ENCODE measurements around the gene GALNT1. TPM values are rescaled to one million over a fixed set of nuclear protein-coding genes. Genes with fewer than 3 reads are reported as not detected.

The GALNT1 gene
- total RNA-seq, 1 experiment from 2014 or later = 77.9 TPM

GRCh38 chr18:35597758-35598157 lies 16.2 kb downstream of the GALNT1 start:
- Histone ChIP-seq H3T11ph (ENCODE audit: low read length) (no peak overlapping the region), H3K79me2 (ENCODE audit: insufficient read depth, low read length) (peaks cover 16% of the 10 kb centered on the region; the same call in 1 of the 2 replicates)
- peaks cover 28 to 30% of the 10 kb centered on the region in 2 experiments for H3K9me3 Mint-ChIP-seq

More at GRCh38 chr18:35597758-35598157, 16.2 kb downstream of the GALNT1 start:
- H3K4me1 ChIP-seq (ENCODE audit: insufficient read depth, low read length) = 0 out of 2 replicates have a peak, but pooled peaks cover 2% of the 10 kb centered on the region
- Mint-ChIP-seq H3K4me3 (no peak overlapping the region), H3K36me3 (ENCODE audit: insufficient read depth in 1 of 3, low read depth in 3 of 3) (peaks cover 7 to 31% (median 30%) of the 10 kb centered on the region in 3 experiments), H3K27ac (no peak overlapping the region), H3K27me3 (ENCODE audit: low read depth) (no peaks in the 10 kb centered on the region), H3K4me1 (peaks cover 13 to 14% of the 10 kb centered on the region in 2 experiments)
- no peak overlapping the region for H2BK20ac ChIP-seq (ENCODE audit: low read depth, low read length, poor library complexity, severe bottlenecking)
- H3K23me2 ChIP-seq (ENCODE audit: insufficient read length, low read depth, low read length, poor library complexity, severe bottlenecking) = no peaks in the 10 kb centered on the region
- H4K91ac ChIP-seq (ENCODE audit: insufficient read length, low read depth, low read length) = no peak overlapping the region
- H3K9ac ChIP-seq (ENCODE audit: extremely low read depth, insufficient read length, low read length) = no peak overlapping the region
- H3K9me3 ChIP-seq (ENCODE audit: control insufficient read depth, low read depth, low read length) = no peaks in the 10 kb centered on the region
- no peak overlapping the region for H2BK5ac ChIP-seq (ENCODE audit: insufficient read length, low read length)
- no peak overlapping the region for H4K8ac ChIP-seq (replicated peaks; ENCODE audit: insufficient read length, low read depth, low read length)
- H3K4me2 ChIP-seq (ENCODE audit: insufficient read depth, insufficient read length, low read length) = no peak overlapping the region
- H3K4ac ChIP-seq (ENCODE audit: low read depth, low read length) = no peak overlapping the region
- H3K18ac ChIP-seq (ENCODE audit: insufficient read length, low read depth, low read length) = no peak overlapping the region
- H4K20me1 ChIP-seq (ENCODE audit: control insufficient read depth, insufficient read depth, insufficient read length) = no peaks in the 10 kb centered on the region
- no peak overlapping the region for H2BK12ac ChIP-seq (ENCODE audit: insufficient read length, low read depth, low read length)
- H3K56ac ChIP-seq (ENCODE audit: insufficient read length, low read depth, low read length) = no peak overlapping the region
- WGBS (ENCODE audit: extremely low coverage, insufficient read length, low lambda C conversion rate) = no CpG with 5 or more reads among the region's 4 CpGs
- no peaks in the 10 kb centered on the region for H3K27me3 ChIP-seq (ENCODE audit: insufficient read depth, low read length)
- no peak overlapping the region for H3K27ac ChIP-seq (ENCODE audit: insufficient read length, low read depth, low read length)
- no peak for DNase-seq
- H4K5ac ChIP-seq (ENCODE audit: insufficient read length, low read depth, low read length) = no peak overlapping the region
- no peak overlapping the region for H2AK5ac ChIP-seq (ENCODE audit: insufficient read length, low read length)
- H2BK120ac ChIP-seq (ENCODE audit: low read depth, low read length, poor library complexity, severe bottlenecking) = no peak overlapping the region
- no peak overlapping the region for H2AFZ ChIP-seq (ENCODE audit: low read length)
- no peak overlapping the region for H2BK15ac ChIP-seq (ENCODE audit: low read depth, low read length)
- no peak for TF ChIP-seq CTCF (conservative IDR thresholded peaks at IDR 0.05)
- H3K14ac ChIP-seq (ENCODE audit: insufficient read depth, low read length) = no peak overlapping the region
- H3K79me1 ChIP-seq (ENCODE audit: insufficient read depth, low read depth, low read length, poor library complexity, severe bottlenecking) = no peaks in the 10 kb centered on the region
- no peak overlapping the region for H3K23ac ChIP-seq (ENCODE audit: insufficient read length, low read depth, low read length)
